GM13977 (cell line): ENCODE data around the gene SLCO2A1.

Experiments
- DNase-seq: peaks from one replicate; pipeline ENCODE4 v3.0.0; 2012; ENCODE audit warnings: low spot score
- CTCF ChIP-seq: IDR thresholded peaks from 2 replicates; pipeline ENCODE4 v1.5.1; 2012; ENCODE audit warnings: mild to moderate bottlenecking, control low read depth; ENCODE audit not compliant: insufficient read depth; ENCODE audit errors: extremely low read depth, missing control alignments
- in situ Hi-C: fragments of 300-500 bp; cut with MboI; formaldehyde crosslinking; loops from one replicate; pipeline ENCODE4 v1.12.0; 2022; ENCODE audit warnings: low sequenced_read_pairs, low pct_unique_long_range_greater_than_20kb, mixed read lengths, inconsistent platforms; ENCODE audit not compliant: unreplicated experiment

The SLCO2A1 gene

GRCh38 chr3:134055661-134056060 is 25.9 kb upstream of the SLCO2A1 start:
- no peak for DNase-seq
- TF ChIP-seq CTCF: no peak
- in situ Hi-C loops: no loop called here

GRCh38 chr3:134054881-134055280 is 25.2 kb upstream of the SLCO2A1 start:
- in situ Hi-C loops: no loop called here
- no peak for DNase-seq
- no peak for TF ChIP-seq CTCF

GRCh38 chr3:134054231-134054630 is 24.5 kb upstream of the SLCO2A1 start:
- in situ Hi-C loops: no loop called here
- no peak for DNase-seq
- no peak for TF ChIP-seq CTCF

- in situ Hi-C loops: no loop called here
- no peak for DNase-seq
- no peak for TF ChIP-seq CTCF
Observed at GRCh38 chr3:134052370-134052769, 22.6 kb upstream of the SLCO2A1 start.

GRCh38 chr3:134049676-134050075 is 20.0 kb upstream of the SLCO2A1 start:
- no peak for DNase-seq
- no peak for TF ChIP-seq CTCF
- in situ Hi-C loops: no loop called here

- no peak for TF ChIP-seq CTCF
- no peak for DNase-seq
- in situ Hi-C loops: no loop called here
Observed at GRCh38 chr3:134048278-134048996, 18.7 kb upstream of the SLCO2A1 start.

- DNase-seq: no peak
- in situ Hi-C loops: no loop called here
- no peak for TF ChIP-seq CTCF
Observed at GRCh38 chr3:134044459-134044858, 14.7 kb upstream of the SLCO2A1 start.
